T-helper 2 cell treated with Interferon-gamma antibody and Interleukin-4, amounts not matched to agents 5 μg/mL and 100 μg/mL, for 36 hours (primary cell): Measurements from ENCODE around the gene FOXO1.

Experiments
- DNase-seq: peaks from one replicate; pipeline ENCODE4 v3.0.0; 2021; ENCODE audit warnings: low spot score
- H3K27ac Mint-ChIP-seq: one replicate; pipeline ENCODE4 v1.8.0; 2021; ENCODE audit warnings: mild to moderate bottlenecking, mixed read lengths
- H3K27me3 Mint-ChIP-seq: one replicate; pipeline ENCODE4 v1.8.0; 2021; ENCODE audit warnings: low read depth, mixed read lengths
- H3K36me3 Mint-ChIP-seq: one replicate; pipeline ENCODE4 v1.8.0; 2021; ENCODE audit warnings: low read depth, mixed read lengths
- H3K4me1 Mint-ChIP-seq: one replicate; pipeline ENCODE4 v1.8.0; 2021; ENCODE audit warnings: low read depth, mixed read lengths
- H3K4me3 Mint-ChIP-seq: one replicate; pipeline ENCODE4 v1.8.0; 2022; ENCODE audit warnings: mild to moderate bottlenecking, moderate library complexity, mixed read lengths
- H3K9me3 Mint-ChIP-seq: one replicate; pipeline ENCODE4 v1.8.0; 2021; ENCODE audit warnings: mixed read lengths

The FOXO1 gene

GRCh38 chr13:40562975-40563349 lies 103.5 kb downstream of the FOXO1 start:
- Mint-ChIP-seq H3K4me1 (peaks cover 36% of the 10 kb centered on the region), H3K27me3 (no peaks in the 10 kb centered on the region), H3K27ac (no peak overlapping the region), H3K4me3 (no peak overlapping the region), H3K36me3 (peaks cover 20% of the 10 kb centered on the region), H3K9me3 (no peaks in the 10 kb centered on the region)
- no peak for DNase-seq

DNA sequence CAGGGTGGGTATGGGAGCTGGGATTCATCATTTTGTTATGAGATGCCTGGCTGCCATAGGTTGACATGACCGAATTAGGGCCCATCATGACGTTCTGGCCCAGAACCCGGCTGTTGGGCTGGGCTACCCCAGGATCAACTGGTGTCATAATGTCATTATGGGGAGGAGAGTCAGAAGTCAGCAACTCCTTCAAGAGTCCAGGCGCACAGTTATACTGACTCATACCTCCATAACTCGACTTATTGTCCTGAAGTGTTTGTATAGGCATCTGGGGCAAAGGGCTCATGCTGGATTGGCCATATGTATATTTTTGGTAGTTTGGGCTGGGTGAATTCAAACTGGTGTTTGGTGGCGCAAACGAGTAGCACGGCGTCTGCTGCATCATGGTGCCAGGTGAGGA lies 106.5 kb downstream of the FOXO1 start:
- Mint-ChIP-seq H3K4me3 (no peak overlapping the region), H3K27ac (no peak overlapping the region), H3K27me3 (no peaks in the 10 kb centered on the region), H3K9me3 (no peaks in the 10 kb centered on the region), H3K4me1 (peaks cover 32% of the 10 kb centered on the region), H3K36me3 (peaks cover 29% of the 10 kb centered on the region)
- DNase-seq: no peak

GRCh38 chr13:40558656-40559055 lies 107.8 kb downstream of the FOXO1 start:
- H3K36me3 Mint-ChIP-seq: peaks cover 29% of the 10 kb centered on the region

DNA sequence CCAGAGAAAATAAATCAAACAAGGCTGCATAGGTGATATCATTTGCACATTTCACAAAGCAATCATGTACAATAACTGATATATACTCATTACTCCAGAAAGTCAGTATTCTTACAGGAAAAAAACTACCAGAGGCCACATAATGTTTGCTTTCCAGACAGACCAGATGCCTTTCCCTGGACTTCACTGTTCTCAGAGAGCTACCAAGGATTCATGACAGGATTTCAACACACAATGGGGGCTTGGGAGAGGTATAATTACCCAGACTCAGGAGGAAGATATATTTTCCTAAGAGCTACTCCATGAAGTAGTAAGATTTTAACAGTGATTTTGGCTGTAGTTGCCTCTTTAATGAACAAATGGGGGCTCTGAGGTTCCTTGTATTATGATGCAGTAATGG lies 110.0 kb downstream of the FOXO1 start:
- H3K27ac Mint-ChIP-seq: no peak overlapping the region

More at GRCh38 chr13:40558656-40559055, 107.8 kb downstream of the FOXO1 start:
- H3K9me3 Mint-ChIP-seq: no peaks in the 10 kb centered on the region
- H3K4me3 Mint-ChIP-seq: no peak overlapping the region
- H3K27me3 Mint-ChIP-seq: no peaks in the 10 kb centered on the region
- H3K27ac Mint-ChIP-seq: peak overlapping the region; percentile 2
- peaks cover 23% of the 10 kb centered on the region for H3K4me1 Mint-ChIP-seq
- DNase-seq: no peak

GRCh38 chr13:40553356-40553755 lies 113.1 kb downstream of the FOXO1 start:
- DNase-seq: no peak
- Mint-ChIP-seq H3K27me3 (no peaks in the 10 kb centered on the region), H3K4me3 (no peak overlapping the region), H3K36me3 (peaks cover 8% of the 10 kb centered on the region), H3K4me1 (peaks cover 15% of the 10 kb centered on the region), H3K9me3 (no peaks in the 10 kb centered on the region), H3K27ac (no peak overlapping the region)

More for the DNA sequence above, 110.0 kb downstream of the FOXO1 start:
- H3K27me3 Mint-ChIP-seq: no peaks in the 10 kb centered on the region
- peaks cover 20% of the 10 kb centered on the region for H3K4me1 Mint-ChIP-seq
- DNase-seq: no peak
- H3K9me3 Mint-ChIP-seq: no peaks in the 10 kb centered on the region
- no peak overlapping the region for H3K4me3 Mint-ChIP-seq
- H3K36me3 Mint-ChIP-seq: peaks cover 29% of the 10 kb centered on the region

DNA sequence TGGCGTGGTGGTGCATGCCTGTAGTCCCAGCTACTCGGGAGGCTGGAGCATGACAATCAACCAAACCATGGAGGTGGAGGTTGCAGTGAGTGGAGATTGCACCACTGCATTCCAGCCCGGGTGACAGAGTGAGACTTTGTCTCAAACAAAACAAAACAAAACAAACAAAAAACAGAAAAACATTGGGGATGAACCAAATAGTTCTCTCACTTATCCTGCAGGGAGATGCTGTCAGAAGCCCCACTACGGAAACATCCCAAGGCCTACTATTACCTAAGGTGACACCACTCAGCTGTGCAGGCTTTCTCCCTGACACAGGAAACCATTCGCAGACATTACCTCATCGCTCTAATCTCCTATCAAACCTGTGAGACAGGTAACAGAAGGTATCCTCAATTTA lies 113.5 kb downstream of the FOXO1 start:
- Mint-ChIP-seq H3K4me1 (peaks cover 15% of the 10 kb centered on the region), H3K4me3 (no peak overlapping the region), H3K27ac (no peak overlapping the region)

GRCh38 chr13:40550130-40550529 lies 116.3 kb downstream of the FOXO1 start:
- Mint-ChIP-seq H3K9me3 (no peaks in the 10 kb centered on the region), H3K36me3 (no peaks in the 10 kb centered on the region), H3K4me1 (peaks cover 10% of the 10 kb centered on the region), H3K27me3 (no peaks in the 10 kb centered on the region), H3K27ac (no peak overlapping the region), H3K4me3 (no peak overlapping the region)
- no peak for DNase-seq

More for the DNA sequence above, 113.5 kb downstream of the FOXO1 start:
- H3K36me3 Mint-ChIP-seq: peaks cover 8% of the 10 kb centered on the region
- no peaks in the 10 kb centered on the region for H3K9me3 Mint-ChIP-seq
- H3K27me3 Mint-ChIP-seq: no peaks in the 10 kb centered on the region
- DNase-seq: no peak

GRCh38 chr13:40549500-40550094 lies 116.8 kb downstream of the FOXO1 start:
- H3K4me1 Mint-ChIP-seq: peaks cover 10% of the 10 kb centered on the region
- H3K36me3 Mint-ChIP-seq: no peaks in the 10 kb centered on the region
- no peak overlapping the region for H3K4me3 Mint-ChIP-seq
- H3K27ac Mint-ChIP-seq: no peak overlapping the region
- H3K27me3 Mint-ChIP-seq: no peaks in the 10 kb centered on the region
- no peaks in the 10 kb centered on the region for H3K9me3 Mint-ChIP-seq
- DNase-seq: no peak

GRCh38 chr13:40547591-40548315 lies 118.7 kb downstream of the FOXO1 start:
- no peak for DNase-seq
- H3K36me3 Mint-ChIP-seq: no peaks in the 10 kb centered on the region
- H3K27me3 Mint-ChIP-seq: no peaks in the 10 kb centered on the region
- no peak overlapping the region for H3K4me3 Mint-ChIP-seq
- peaks cover 4% of the 10 kb centered on the region for H3K4me1 Mint-ChIP-seq
- H3K27ac Mint-ChIP-seq: no peak overlapping the region
- no peaks in the 10 kb centered on the region for H3K9me3 Mint-ChIP-seq

GRCh38 chr13:40546047-40546446 lies 120.4 kb downstream of the FOXO1 start:
- no peak overlapping the region for H3K27ac Mint-ChIP-seq

GRCh38 chr13:40540328-40541044 lies 126.0 kb downstream of the FOXO1 start:
- H3K4me3 Mint-ChIP-seq: no peak overlapping the region
- no peaks in the 10 kb centered on the region for H3K36me3 Mint-ChIP-seq
- H3K27me3 Mint-ChIP-seq: no peaks in the 10 kb centered on the region
- H3K27ac Mint-ChIP-seq: no peak overlapping the region
- H3K4me1 Mint-ChIP-seq: peaks cover 2% of the 10 kb centered on the region
- no peaks in the 10 kb centered on the region for H3K9me3 Mint-ChIP-seq
- DNase-seq: no peak

More at GRCh38 chr13:40546047-40546446, 120.4 kb downstream of the FOXO1 start:
- Mint-ChIP-seq H3K36me3 (no peaks in the 10 kb centered on the region), H3K27me3 (no peaks in the 10 kb centered on the region), H3K9me3 (no peaks in the 10 kb centered on the region), H3K4me1 (no peaks in the 10 kb centered on the region), H3K4me3 (no peak overlapping the region)
- no peak for DNase-seq

DNA sequence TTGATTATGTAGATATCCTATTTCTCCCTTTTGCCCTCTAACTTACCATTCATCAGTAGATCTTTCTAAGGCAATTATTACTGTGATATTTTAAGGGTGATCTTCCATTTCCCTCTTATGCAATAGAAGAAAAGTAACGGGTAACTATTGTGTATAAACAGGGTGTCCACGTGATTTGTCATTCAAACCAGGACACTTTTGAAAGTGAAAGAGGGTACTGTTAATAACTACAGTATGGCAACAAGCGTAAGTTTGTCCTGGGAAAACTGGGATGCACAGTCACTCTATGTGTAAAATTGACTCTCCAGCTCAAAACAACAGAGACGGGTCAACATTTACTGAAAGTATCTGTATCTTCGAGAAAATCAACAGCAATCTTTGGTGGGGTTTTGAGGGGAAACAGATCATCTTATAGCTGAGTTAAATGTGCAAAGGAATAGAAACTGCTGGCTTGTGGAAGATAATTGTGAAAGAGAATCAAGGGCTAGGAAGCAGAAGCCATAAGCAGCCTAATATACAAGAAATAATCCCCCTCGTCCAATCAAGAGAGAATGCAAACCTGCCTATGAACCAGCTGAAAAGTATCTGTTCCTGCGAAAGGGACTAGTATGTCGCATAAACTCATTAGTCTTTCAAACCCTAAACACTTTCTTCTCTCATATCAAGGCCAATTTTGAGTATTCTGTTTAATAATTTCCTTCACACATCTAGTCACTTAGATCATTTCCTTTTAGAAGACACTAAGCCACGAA lies 126.7 kb downstream of the FOXO1 start:
- no peak overlapping the region for H3K4me3 Mint-ChIP-seq

DNA sequence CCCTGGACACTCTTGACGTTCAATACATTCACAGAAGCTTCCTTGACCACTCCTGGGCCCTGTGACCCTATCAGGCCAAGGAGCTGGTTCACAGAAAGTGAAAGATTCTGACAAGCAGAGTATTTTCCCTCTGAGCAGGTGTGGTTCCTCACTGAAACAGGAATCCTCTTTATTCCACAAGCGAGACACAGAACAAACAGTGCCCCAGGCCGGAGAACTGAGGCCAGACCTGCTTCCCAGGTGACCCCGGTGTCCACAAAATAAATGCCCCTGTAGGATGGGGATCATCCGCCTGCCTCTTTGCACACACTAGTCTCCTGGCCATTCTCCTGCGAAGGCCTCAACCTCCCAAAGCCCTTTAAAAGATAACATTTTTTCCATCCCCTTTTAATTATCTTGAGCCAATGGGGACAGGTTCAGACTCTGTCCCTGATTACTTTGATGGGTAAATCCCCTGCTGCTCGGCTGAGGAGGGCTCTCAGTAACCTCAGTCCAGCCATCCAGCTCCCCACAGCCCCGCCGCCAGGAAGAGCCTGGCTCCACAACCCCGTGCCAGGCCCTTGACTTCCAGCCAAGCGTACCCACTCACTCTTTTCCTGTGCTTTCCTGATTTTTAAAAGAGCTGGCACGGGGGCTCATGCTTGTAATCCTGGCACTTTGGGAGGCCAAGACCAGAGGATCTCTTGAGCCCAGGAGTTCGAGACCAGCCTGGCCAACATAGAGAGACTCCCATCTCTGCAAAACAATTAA lies 129.1 kb downstream of the FOXO1 start:
- Mint-ChIP-seq H3K4me1 (peaks cover 4% of the 10 kb centered on the region), H3K4me3 (no peak overlapping the region), H3K36me3 (no peaks in the 10 kb centered on the region), H3K27me3 (no peaks in the 10 kb centered on the region), H3K9me3 (no peaks in the 10 kb centered on the region), H3K27ac (no peak overlapping the region)
- DNase-seq: no peak

More for the DNA sequence above, 126.7 kb downstream of the FOXO1 start:
- no peaks in the 10 kb centered on the region for H3K27me3 Mint-ChIP-seq
- no peak for DNase-seq
- H3K27ac Mint-ChIP-seq: no peak overlapping the region
- H3K4me1 Mint-ChIP-seq: peaks cover 2% of the 10 kb centered on the region
- no peaks in the 10 kb centered on the region for H3K36me3 Mint-ChIP-seq
- no peaks in the 10 kb centered on the region for H3K9me3 Mint-ChIP-seq
